Liver (tissue), 9 donors: ENCODE results near the gene LRRFIP1. TPM values are rescaled to one million over a fixed set of nuclear protein-coding genes. Genes with fewer than 3 reads are reported as not detected.

Experiments used
- DNase-seq: peaks from one replicate; pipeline ENCODE4 v3.0.0-alpha.2; 2017; ENCODE audit warnings: low spot score
- H3K27ac ChIP-seq, 2 donors: one replicate each; pipeline ENCODE4 v1.7.0; 2013; ENCODE audit warnings: inconsistent platforms in 2 of 2, low read length in 2 of 2, control low read depth in 1 of 2, low read depth in 1 of 2, mild to moderate bottlenecking in 1 of 2
- H3K27me3 ChIP-seq, 4 donors: one replicate each; pipeline versions ENCODE4 v1.6.1 to v1.7.0; 2013; ENCODE audit warnings: low read length in 3 of 4, inconsistent platforms in 1 of 4, mild to moderate bottlenecking in 1 of 4, moderate library complexity in 1 of 4; ENCODE audit not compliant: control insufficient read depth in 4 of 4, insufficient read depth in 4 of 4
- H3K36me3 ChIP-seq, 4 donors: one replicate each; pipeline versions ENCODE4 v1.6.1 to v1.7.0; 2013; ENCODE audit warnings: low read length in 3 of 4, mild to moderate bottlenecking in 3 of 4, low read depth in 1 of 4, moderate library complexity in 1 of 4; ENCODE audit not compliant: control insufficient read depth in 4 of 4, insufficient read depth in 3 of 4
- H3K4me1 ChIP-seq, 4 donors: one replicate each; pipeline versions ENCODE4 v1.6.1 to v1.7.0; 2013; ENCODE audit warnings: low read length in 3 of 4, mild to moderate bottlenecking in 3 of 4, moderate library complexity in 1 of 4; ENCODE audit not compliant: control insufficient read depth in 4 of 4, insufficient read depth in 4 of 4
- H3K4me3 ChIP-seq, 3 donors: one replicate each; pipeline versions ENCODE4 v1.6.1 to v1.7.0; 2013; ENCODE audit warnings: low read length in 3 of 3, control low read depth in 1 of 3, low read depth in 1 of 3, mild to moderate bottlenecking in 1 of 3
- H3K9ac ChIP-seq, 2 donors: one replicate each; pipeline ENCODE4 v1.7.0; 2013; ENCODE audit warnings: low read length in 2 of 2, mild to moderate bottlenecking in 2 of 2, moderate library complexity in 2 of 2, control low read depth in 1 of 2, low read depth in 1 of 2
- H3K9me3 ChIP-seq, 4 donors: one replicate each; pipeline versions ENCODE4 v1.6.1 to v1.7.0; 2013; ENCODE audit warnings: low read length in 3 of 4; ENCODE audit not compliant: control insufficient read depth in 4 of 4
- FOXA1 ChIP-seq: IDR thresholded peaks from 2 replicates; pipeline ENCODE4 v1.6.1; 2016; ENCODE audit warnings: antibody characterized with exemption
- GABPA ChIP-seq, 2 donors: IDR thresholded peaks in 1 of 2; conservative IDR thresholded peaks in 1 of 2; 2 replicates each; pipeline ENCODE4 v1.6.1; 2016; ENCODE audit warnings: antibody characterized with exemption in 2 of 2, mild to moderate bottlenecking in 1 of 2, moderate library complexity in 1 of 2
- HNF4G ChIP-seq: IDR thresholded peaks from 2 replicates; pipeline ENCODE4 v1.6.1; 2016; ENCODE audit warnings: antibody characterized with exemption
- NR2F2 ChIP-seq: IDR thresholded peaks from 2 replicates; pipeline ENCODE4 v1.6.1; 2016; ENCODE audit warnings: antibody characterized with exemption
- RAD21 ChIP-seq, 2 donors: IDR thresholded peaks; 2 replicates each; pipeline ENCODE4 v1.6.1; 2016; ENCODE audit warnings: antibody characterized with exemption in 2 of 2, mild to moderate bottlenecking in 2 of 2
- TAF1 ChIP-seq: conservative IDR thresholded peaks from 2 replicates; pipeline ENCODE4 v1.6.1; 2016; ENCODE audit warnings: antibody characterized with exemption, mild to moderate bottlenecking
- YY1 ChIP-seq: IDR thresholded peaks from 2 replicates; pipeline ENCODE4 v1.6.1; 2016; ENCODE audit warnings: antibody characterized with exemption, mild to moderate bottlenecking
- WGBS: extraction: QIAGEN DNeasy Blood & Tissue Kit; methylation state at CpG from one replicate; pipeline ENCODE4 v1.1.7; 2013; 5-methylcytosine and 5-hydroxymethylcytosine counted together
- polyA plus RNA-seq, 2 donors: library from polyadenylated mRNA; stranded (reverse) in 1 of 2; unstranded in 1 of 2; fragments of 200-250 nt in 1 of 2; fragments of >200 nt in 1 of 2; fragmentation: Nextera tagmentation in 1 of 2; extraction: Ambion mirVana in 1 of 2; gene quantifications; one replicate each; pipeline versions ENCODE4 v1.2.1 to v1.2.3, GENCODE V29; 2013 to 2015
- total RNA-seq, 2 donors: library from RNA; depleted of rRNA; stranded (reverse); fragments of >200 nt; gene quantifications; one replicate each; pipeline ENCODE4 v1.2.3, GENCODE V29; 2014
- TF ChIP-seq, protein P1 (sequence below): fragments of 150-350 bp; IDR thresholded peaks from 2 replicates; pipeline ENCODE4 v1.5.1; 2017; ENCODE audit warnings: improper control_type of control experiment, low read depth, low read length; ENCODE audit not compliant: missing input control
- TF ChIP-seq, protein P2 (sequence below): IDR thresholded peaks from 2 replicates; pipeline ENCODE4 v1.6.1; 2016; ENCODE audit warnings: antibody characterized with exemption, mild to moderate bottlenecking
- TF ChIP-seq, protein P3 (sequence below): IDR thresholded peaks from 2 replicates; pipeline ENCODE4 v1.6.1; 2016; ENCODE audit warnings: antibody characterized with exemption
- donor health status: healthy.
- donor health status: healthy.
- donor health status: healthy.
- donor health status: healthy.
- donor health status: healthy.

LRRFIP1 gene
- total and polyA plus RNA-seq, 4 donors = 13.3 to 56.1 (median 39.1) TPM

DNA sequence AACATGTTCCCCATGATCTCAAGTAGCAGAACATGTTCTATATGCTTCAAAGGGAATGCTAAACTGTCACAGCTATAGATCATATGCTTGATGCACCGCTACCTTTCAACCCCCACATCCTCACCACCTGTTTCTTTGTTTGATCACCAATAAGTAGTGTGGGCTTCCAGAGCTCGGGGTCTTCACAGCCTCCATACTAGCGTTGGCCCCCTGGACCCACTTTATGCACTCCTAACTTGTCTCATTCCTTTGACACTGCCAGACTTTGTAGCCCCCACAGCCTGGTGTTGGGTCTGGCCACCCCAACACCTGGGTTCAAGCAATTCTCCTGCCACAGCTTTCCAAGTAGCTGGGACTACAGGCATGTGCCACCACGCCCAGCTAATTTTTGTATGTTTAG is 159.5 kb downstream of the LRRFIP1 start:
- H3K36me3 ChIP-seq = peaks cover 0 to 2% (median 0%) of the 10 kb centered on the region in 4 donors
- H3K4me3 ChIP-seq = no peak overlapping the region
- H3K27ac ChIP-seq = no peak overlapping the region
- peaks cover 0 to 9% (median under 1%) of the 10 kb centered on the region in 4 donors for H3K9me3 ChIP-seq
- no peak overlapping the region for H3K9ac ChIP-seq
- no peaks in the 10 kb centered on the region for H3K27me3 ChIP-seq
- TF ChIP-seq RAD21 (IDR thresholded peaks at IDR 0.05) (no peak), HNF4G (no peak), YY1 (no peak)
- TF ChIP-seq, protein P1, sequence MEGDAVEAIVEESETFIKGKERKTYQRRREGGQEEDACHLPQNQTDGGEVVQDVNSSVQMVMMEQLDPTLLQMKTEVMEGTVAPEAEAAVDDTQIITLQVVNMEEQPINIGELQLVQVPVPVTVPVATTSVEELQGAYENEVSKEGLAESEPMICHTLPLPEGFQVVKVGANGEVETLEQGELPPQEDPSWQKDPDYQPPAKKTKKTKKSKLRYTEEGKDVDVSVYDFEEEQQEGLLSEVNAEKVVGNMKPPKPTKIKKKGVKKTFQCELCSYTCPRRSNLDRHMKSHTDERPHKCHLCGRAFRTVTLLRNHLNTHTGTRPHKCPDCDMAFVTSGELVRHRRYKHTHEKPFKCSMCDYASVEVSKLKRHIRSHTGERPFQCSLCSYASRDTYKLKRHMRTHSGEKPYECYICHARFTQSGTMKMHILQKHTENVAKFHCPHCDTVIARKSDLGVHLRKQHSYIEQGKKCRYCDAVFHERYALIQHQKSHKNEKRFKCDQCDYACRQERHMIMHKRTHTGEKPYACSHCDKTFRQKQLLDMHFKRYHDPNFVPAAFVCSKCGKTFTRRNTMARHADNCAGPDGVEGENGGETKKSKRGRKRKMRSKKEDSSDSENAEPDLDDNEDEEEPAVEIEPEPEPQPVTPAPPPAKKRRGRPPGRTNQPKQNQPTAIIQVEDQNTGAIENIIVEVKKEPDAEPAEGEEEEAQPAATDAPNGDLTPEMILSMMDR = no peak
- TF ChIP-seq, protein P2, sequence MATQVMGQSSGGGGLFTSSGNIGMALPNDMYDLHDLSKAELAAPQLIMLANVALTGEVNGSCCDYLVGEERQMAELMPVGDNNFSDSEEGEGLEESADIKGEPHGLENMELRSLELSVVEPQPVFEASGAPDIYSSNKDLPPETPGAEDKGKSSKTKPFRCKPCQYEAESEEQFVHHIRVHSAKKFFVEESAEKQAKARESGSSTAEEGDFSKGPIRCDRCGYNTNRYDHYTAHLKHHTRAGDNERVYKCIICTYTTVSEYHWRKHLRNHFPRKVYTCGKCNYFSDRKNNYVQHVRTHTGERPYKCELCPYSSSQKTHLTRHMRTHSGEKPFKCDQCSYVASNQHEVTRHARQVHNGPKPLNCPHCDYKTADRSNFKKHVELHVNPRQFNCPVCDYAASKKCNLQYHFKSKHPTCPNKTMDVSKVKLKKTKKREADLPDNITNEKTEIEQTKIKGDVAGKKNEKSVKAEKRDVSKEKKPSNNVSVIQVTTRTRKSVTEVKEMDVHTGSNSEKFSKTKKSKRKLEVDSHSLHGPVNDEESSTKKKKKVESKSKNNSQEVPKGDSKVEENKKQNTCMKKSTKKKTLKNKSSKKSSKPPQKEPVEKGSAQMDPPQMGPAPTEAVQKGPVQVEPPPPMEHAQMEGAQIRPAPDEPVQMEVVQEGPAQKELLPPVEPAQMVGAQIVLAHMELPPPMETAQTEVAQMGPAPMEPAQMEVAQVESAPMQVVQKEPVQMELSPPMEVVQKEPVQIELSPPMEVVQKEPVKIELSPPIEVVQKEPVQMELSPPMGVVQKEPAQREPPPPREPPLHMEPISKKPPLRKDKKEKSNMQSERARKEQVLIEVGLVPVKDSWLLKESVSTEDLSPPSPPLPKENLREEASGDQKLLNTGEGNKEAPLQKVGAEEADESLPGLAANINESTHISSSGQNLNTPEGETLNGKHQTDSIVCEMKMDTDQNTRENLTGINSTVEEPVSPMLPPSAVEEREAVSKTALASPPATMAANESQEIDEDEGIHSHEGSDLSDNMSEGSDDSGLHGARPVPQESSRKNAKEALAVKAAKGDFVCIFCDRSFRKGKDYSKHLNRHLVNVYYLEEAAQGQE = no peak
- TF ChIP-seq, protein P3, sequence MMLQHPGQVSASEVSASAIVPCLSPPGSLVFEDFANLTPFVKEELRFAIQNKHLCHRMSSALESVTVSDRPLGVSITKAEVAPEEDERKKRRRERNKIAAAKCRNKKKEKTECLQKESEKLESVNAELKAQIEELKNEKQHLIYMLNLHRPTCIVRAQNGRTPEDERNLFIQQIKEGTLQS = no peak
- no peak for DNase-seq
- 100% methylated on average over 4 of the region's 4 CpGs for WGBS
- H3K4me1 ChIP-seq = no peaks in the 10 kb centered on the region

DNA sequence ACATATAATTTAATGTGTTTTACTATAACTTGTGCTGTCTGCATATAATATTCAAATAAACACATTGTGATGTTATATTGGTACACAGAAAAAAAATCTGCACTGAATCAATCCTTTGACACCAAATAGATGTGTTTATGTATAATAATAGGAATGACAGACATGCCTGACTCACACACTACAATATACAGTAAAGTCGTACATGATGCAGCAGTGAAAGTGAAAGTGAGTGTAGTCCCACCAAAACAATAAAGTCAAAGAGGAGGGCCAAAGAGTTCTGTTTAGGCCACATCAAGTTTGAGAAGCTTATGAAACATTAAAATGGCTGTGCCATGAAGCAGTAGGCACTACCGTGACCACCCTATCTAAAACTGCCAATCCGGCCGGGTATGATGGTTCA is 163.0 kb downstream of the LRRFIP1 start:
- peaks cover 0 to under 1% (median 0%) of the 10 kb centered on the region in 4 donors for H3K36me3 ChIP-seq
- H3K4me1 ChIP-seq = no peaks in the 10 kb centered on the region
- H3K27ac ChIP-seq = no peak overlapping the region
- peaks cover 0 to 9% (median under 1%) of the 10 kb centered on the region in 4 donors for H3K9me3 ChIP-seq
- no peaks in the 10 kb centered on the region for H3K27me3 ChIP-seq
- 91% methylated on average over 4 of the region's 4 CpGs for WGBS
- TF ChIP-seq FOXA1 (no peak), NR2F2 (no peak), TAF1 (no peak), HNF4G (no peak), GABPA (IDR thresholded peaks at IDR 0.05 in 1 of 2, conservative IDR thresholded peaks at IDR 0.05 in 1 of 2) (no peak), YY1 (no peak)
- TF ChIP-seq, protein P3 = no peak
- H3K9ac ChIP-seq = no peak overlapping the region
- DNase-seq = no peak
- no peak overlapping the region for H3K4me3 ChIP-seq
